OCI-LY1 (cell line): Measurements from ENCODE around the gene PHLPP1.

ENCODE experiments used
- H2AFZ ChIP-seq: fragments of 200-600 bp; sonication (generic), shearing (Covaris generic); 2 replicates; pipeline ENCODE4 v1.6.0; 2014; ENCODE audit warnings: antibody characterized with exemption, mild to moderate bottlenecking, low read length
- H3F3A ChIP-seq: fragments of 200-600 bp; sonication (generic), shearing (Covaris generic); 2 replicates; pipeline ENCODE4 v1.6.0; 2014; ENCODE audit warnings: mild to moderate bottlenecking, antibody characterized with exemption, low read length, moderate library complexity; ENCODE audit not compliant: insufficient read depth
- H3K27ac ChIP-seq: fragments of 200-600 bp; sonication (generic); 2 replicates; pipeline ENCODE4 v1.5.1; 2014; ENCODE audit warnings: low read length, mixed run types, mild to moderate bottlenecking, low read depth; ENCODE audit not compliant: poor library complexity, severe bottlenecking
- H3K27me3 ChIP-seq: fragments of 200-600 bp; sonication (generic); 2 replicates; pipeline ENCODE4 v1.6.0; 2014; ENCODE audit warnings: antibody characterized with exemption, mild to moderate bottlenecking, low read length, moderate library complexity; ENCODE audit not compliant: insufficient read depth
- H3K36me3 ChIP-seq: fragments of 200-600 bp; sonication (generic); 2 replicates; pipeline ENCODE4 v1.6.1; 2014; ENCODE audit warnings: mild to moderate bottlenecking, antibody characterized with exemption, low read length, moderate library complexity, mixed read lengths; ENCODE audit not compliant: insufficient read depth
- H3K4me1 ChIP-seq: fragments of 200-600 bp; sonication (generic); 2 replicates; pipeline ENCODE4 v1.5.1; 2014; ENCODE audit warnings: mild to moderate bottlenecking, low read length, moderate library complexity; ENCODE audit not compliant: insufficient read depth, severe bottlenecking
- H3K4me2 ChIP-seq: fragments of 200-600 bp; sonication (generic), shearing (Covaris generic); 2 replicates; pipeline ENCODE4 v1.6.1; 2014; ENCODE audit warnings: low read length
- H3K4me3 ChIP-seq: fragments of 200-600 bp; sonication (generic); 2 replicates; pipeline ENCODE4 v1.5.1; 2014; ENCODE audit warnings: low read length, low read depth, mild to moderate bottlenecking, mixed read lengths; ENCODE audit not compliant: poor library complexity, severe bottlenecking
- H3K79me2 ChIP-seq: fragments of 200-600 bp; shearing (Covaris generic); 2 replicates; pipeline ENCODE4 v1.6.1; 2016; ENCODE audit warnings: mixed run types, low read length, mixed read lengths; ENCODE audit not compliant: insufficient read depth
- H3K9ac ChIP-seq: fragments of 200-600 bp; sonication (generic), shearing (Covaris generic); 2 replicates; pipeline ENCODE4 v1.6.1; 2014; ENCODE audit warnings: mild to moderate bottlenecking, low read length, mixed read lengths
- H3K9me2 ChIP-seq: fragments of 200-600 bp; sonication (generic), shearing (Covaris generic); 2 replicates; pipeline ENCODE4 v1.6.1; 2014; ENCODE audit warnings: low read depth, mild to moderate bottlenecking, low read length, mixed read lengths
- H3K9me3 ChIP-seq: fragments of 200-600 bp; shearing (Covaris generic); 2 replicates; pipeline ENCODE4 v1.6.1; 2014; ENCODE audit warnings: low read length, mixed read lengths
- H4K20me1 ChIP-seq: fragments of 200-600 bp; sonication (generic), shearing (Covaris generic); 2 replicates; pipeline ENCODE4 v1.6.0; 2016; ENCODE audit warnings: mild to moderate bottlenecking, low read length; ENCODE audit not compliant: insufficient read depth
- EZH2 ChIP-seq: fragments of 200-600 bp; sonication (generic), shearing (Covaris generic); IDR thresholded peaks from 2 replicates; pipeline ENCODE4 v1.8.0; 2017; ENCODE audit warnings: borderline replicate concordance, mixed run types, mild to moderate bottlenecking, antibody characterized with exemption, low read length, moderate library complexity, mixed read lengths
- TF ChIP-seq, protein P1 (sequence below): fragments of 200-600 bp; sonication (generic), shearing (Covaris generic); IDR thresholded peaks from 2 replicates; pipeline ENCODE4 v1.5.1; 2017; ENCODE audit warnings: mild to moderate bottlenecking, antibody characterized with exemption, low read length, moderate library complexity, mixed read lengths

Gene PHLPP1

DNA sequence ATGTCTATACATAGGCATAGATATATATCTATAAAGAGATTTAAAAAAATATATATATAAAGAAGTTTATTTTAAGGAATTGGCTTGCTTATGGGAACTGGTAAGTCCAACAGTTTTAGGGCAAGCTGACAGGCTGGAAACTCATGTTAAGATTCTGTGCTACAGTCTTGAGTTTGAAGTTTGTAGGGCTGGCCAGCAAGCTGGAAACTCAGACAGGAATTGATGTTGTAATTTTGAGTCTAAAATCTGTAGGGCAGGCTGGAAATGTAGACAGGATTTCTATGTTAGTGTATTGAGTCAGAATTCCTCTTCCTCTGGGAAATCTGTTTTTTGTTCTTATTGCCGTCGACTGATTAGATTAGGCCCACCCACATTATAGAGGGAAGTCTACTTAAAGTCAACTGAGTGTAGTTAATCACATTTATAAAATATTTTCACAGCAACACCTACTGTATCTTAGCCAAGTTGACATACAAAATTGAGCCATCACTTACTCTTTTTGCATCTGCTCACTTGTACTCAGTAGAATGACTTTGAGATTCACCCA, 60.8 kb downstream of the PHLPP1 start:
- Histone ChIP-seq H3K79me2 (no peaks in the 10 kb centered on the region), H3K36me3 (no peaks in the 10 kb centered on the region), H3K4me3 (no peak overlapping the region), H3K27ac (no peak overlapping the region), H3K4me2 (no peak overlapping the region), H2AFZ (no peak overlapping the region), H3F3A (no peaks in the 10 kb centered on the region), H4K20me1 (no peaks in the 10 kb centered on the region), H3K9me3 (no peaks in the 10 kb centered on the region), H3K9ac (no peak overlapping the region), H3K9me2 (no peaks in the 10 kb centered on the region), H3K4me1 (peaks cover 16% of the 10 kb centered on the region), H3K27me3 (no peaks in the 10 kb centered on the region)
- TF ChIP-seq EZH2: no peak
- TF ChIP-seq, protein P1, sequence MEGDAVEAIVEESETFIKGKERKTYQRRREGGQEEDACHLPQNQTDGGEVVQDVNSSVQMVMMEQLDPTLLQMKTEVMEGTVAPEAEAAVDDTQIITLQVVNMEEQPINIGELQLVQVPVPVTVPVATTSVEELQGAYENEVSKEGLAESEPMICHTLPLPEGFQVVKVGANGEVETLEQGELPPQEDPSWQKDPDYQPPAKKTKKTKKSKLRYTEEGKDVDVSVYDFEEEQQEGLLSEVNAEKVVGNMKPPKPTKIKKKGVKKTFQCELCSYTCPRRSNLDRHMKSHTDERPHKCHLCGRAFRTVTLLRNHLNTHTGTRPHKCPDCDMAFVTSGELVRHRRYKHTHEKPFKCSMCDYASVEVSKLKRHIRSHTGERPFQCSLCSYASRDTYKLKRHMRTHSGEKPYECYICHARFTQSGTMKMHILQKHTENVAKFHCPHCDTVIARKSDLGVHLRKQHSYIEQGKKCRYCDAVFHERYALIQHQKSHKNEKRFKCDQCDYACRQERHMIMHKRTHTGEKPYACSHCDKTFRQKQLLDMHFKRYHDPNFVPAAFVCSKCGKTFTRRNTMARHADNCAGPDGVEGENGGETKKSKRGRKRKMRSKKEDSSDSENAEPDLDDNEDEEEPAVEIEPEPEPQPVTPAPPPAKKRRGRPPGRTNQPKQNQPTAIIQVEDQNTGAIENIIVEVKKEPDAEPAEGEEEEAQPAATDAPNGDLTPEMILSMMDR: no peak

DNA sequence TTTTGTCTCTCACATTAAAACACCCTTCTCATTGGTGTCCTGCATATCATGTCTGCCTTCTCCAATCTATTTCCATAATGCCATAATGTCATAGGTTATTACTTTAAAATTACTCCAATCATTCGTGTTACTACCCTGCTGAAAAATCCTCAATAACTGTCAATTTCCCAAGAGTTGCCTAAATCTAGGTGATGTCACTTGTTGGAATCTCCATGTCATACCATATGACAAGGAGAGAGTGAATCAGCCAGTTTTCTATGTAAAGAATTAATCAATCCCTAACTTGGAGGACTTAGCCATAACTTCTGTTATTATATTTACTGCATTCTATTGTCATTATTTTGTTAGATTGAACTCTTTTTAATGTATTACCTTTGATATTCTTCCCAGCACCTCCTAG, 62.5 kb downstream of the PHLPP1 start:
- no peak for TF ChIP-seq EZH2
- Histone ChIP-seq H3K4me2 (no peak overlapping the region), H3K27ac (no peak overlapping the region), H3K27me3 (no peaks in the 10 kb centered on the region), H3K79me2 (no peaks in the 10 kb centered on the region), H3K4me1 (peaks cover 7% of the 10 kb centered on the region), H3K36me3 (no peaks in the 10 kb centered on the region), H3F3A (no peaks in the 10 kb centered on the region), H3K9ac (no peak overlapping the region), H4K20me1 (no peaks in the 10 kb centered on the region), H2AFZ (no peak overlapping the region), H3K9me2 (no peaks in the 10 kb centered on the region), H3K9me3 (no peaks in the 10 kb centered on the region), H3K4me3 (no peak overlapping the region)

DNA sequence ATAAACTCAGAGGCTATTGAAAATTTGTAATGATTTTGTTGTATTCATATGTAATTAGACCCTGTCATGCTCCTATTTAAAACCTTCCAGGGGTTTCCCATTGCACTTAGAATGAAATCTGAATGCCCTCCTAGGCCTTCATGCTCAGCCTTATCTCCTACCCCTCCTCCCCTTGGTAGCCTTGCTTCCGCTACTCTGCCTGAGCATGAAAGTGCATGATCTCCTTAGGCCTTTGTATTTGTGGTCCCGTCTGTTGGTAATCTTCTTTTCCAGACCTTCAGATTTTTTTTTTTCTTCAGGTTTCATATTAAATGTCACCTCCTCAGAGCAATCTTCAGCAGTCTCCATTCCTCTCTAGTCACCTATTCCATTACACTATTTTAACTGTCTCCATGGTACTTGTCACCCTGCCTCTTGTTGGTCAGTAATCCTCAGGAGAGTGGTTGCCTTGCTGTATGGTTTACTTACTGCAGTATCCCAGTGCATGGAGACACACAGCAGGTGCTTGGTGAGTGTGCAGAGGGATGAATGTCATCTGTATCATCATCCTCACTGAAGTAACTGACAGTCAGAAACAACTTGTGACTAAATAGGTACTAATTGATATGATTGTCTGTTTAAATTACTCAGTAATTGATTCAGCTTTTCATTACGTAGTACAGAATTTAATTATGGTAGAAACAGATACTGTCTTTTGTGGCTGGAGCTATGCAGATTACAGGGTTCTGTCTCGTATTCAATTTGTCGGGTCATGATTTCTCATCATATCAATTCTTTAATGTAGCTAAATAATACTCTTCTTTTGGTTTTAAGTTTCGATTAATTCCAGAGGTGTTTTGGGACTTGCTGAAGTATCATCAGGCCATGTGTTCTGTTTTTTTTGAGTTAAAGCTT, 63.9 kb downstream of the PHLPP1 start:
- Histone ChIP-seq H3K9me3 (no peaks in the 10 kb centered on the region), H3F3A (no peaks in the 10 kb centered on the region), H2AFZ (no peak overlapping the region), H3K9ac (no peak overlapping the region), H3K4me3 (no peak overlapping the region), H3K9me2 (no peaks in the 10 kb centered on the region), H3K27ac (no peak overlapping the region), H3K27me3 (no peaks in the 10 kb centered on the region), H3K79me2 (no peaks in the 10 kb centered on the region), H3K36me3 (no peaks in the 10 kb centered on the region), H3K4me1 (peaks cover 8% of the 10 kb centered on the region), H4K20me1 (no peaks in the 10 kb centered on the region), H3K4me2 (no peak overlapping the region)
- no peak for TF ChIP-seq EZH2
- TF ChIP-seq, protein P1: no peak
